MM.1S (cell line): ENCODE results near the gene PLCB1.

Experiments
- DNase-seq: peaks from one replicate; pipeline ENCODE4 v3.0.0-alpha.2; 2015
- H2AFZ ChIP-seq: fragments of 300-600 bp; sonication (generic); 2 replicates; pipeline ENCODE4 v1.6.0; 2016; ENCODE audit warnings: antibody characterized with exemption, low read length
- H3F3A ChIP-seq: fragments of 300-600 bp; sonication (generic); 2 replicates; pipeline ENCODE4 v1.6.1; 2016; ENCODE audit warnings: mild to moderate bottlenecking, antibody characterized with exemption, low read length, moderate library complexity, mixed read lengths; ENCODE audit not compliant: insufficient read depth
- H3K27ac ChIP-seq: fragments of 300-600 bp; sonication (generic); 2 replicates; pipeline ENCODE4 v1.5.1; 2016; ENCODE audit warnings: mild to moderate bottlenecking, low read length
- H3K27me3 ChIP-seq: fragments of 300-600 bp; sonication (generic); replicated peaks from 2 replicates; pipeline ENCODE4 v1.6.0; 2016; ENCODE audit warnings: low read length; ENCODE audit not compliant: insufficient read depth
- H3K36me3 ChIP-seq: fragments of 300-600 bp; sonication (generic); replicated peaks from 2 replicates; pipeline ENCODE4 v1.6.1; 2016; ENCODE audit warnings: mild to moderate bottlenecking, low read length, mixed read lengths; ENCODE audit not compliant: insufficient read depth
- H3K4me1 ChIP-seq: fragments of 300-600 bp; sonication (generic); 2 replicates; pipeline ENCODE4 v1.6.1; 2016; ENCODE audit warnings: low read length, mixed read lengths
- H3K4me2 ChIP-seq: fragments of 300-600 bp; sonication (generic); 2 replicates; pipeline ENCODE4 v1.6.0; 2016; ENCODE audit warnings: low read depth, low read length
- H3K4me3 ChIP-seq: fragments of 300-600 bp; sonication (generic); 2 replicates; pipeline ENCODE4 v1.5.1; 2016; ENCODE audit warnings: low read length, mixed read lengths
- H3K79me2 ChIP-seq: fragments of 300-600 bp; sonication (generic); 2 replicates; pipeline ENCODE4 v1.6.1; 2016; ENCODE audit warnings: mixed run types, low read length, mixed read lengths
- H3K9ac ChIP-seq: fragments of 300-600 bp; sonication (generic); 2 replicates; pipeline ENCODE4 v1.6.1; 2016; ENCODE audit warnings: low read length, mixed read lengths
- H3K9me2 ChIP-seq: fragments of 300-600 bp; sonication (generic); replicated peaks from 2 replicates; pipeline ENCODE4 v1.6.1; 2016; ENCODE audit warnings: mild to moderate bottlenecking, low read length, mixed read lengths; ENCODE audit not compliant: insufficient read depth
- H3K9me3 ChIP-seq: fragments of 300-600 bp; sonication (generic); replicated peaks from 2 replicates; pipeline ENCODE4 v1.6.1; 2016; ENCODE audit warnings: mild to moderate bottlenecking, low read length, mixed read lengths; ENCODE audit not compliant: insufficient read depth
- H4K20me1 ChIP-seq: fragments of 300-600 bp; sonication (generic); 2 replicates; pipeline ENCODE4 v1.6.1; 2016; ENCODE audit warnings: mild to moderate bottlenecking, low read length, moderate library complexity, mixed read lengths; ENCODE audit not compliant: insufficient read depth
- EZH2 ChIP-seq: fragments of 300-600 bp; sonication (generic); optimal IDR thresholded peaks from 2 replicates; pipeline ENCODE3; 2017; ENCODE audit warnings: low read depth, mild to moderate bottlenecking, antibody characterized with exemption, low read length, mixed read lengths
- EZH2phosphoT487 ChIP-seq: fragments of 300-600 bp; sonication (generic); IDR thresholded peaks from 2 replicates; pipeline ENCODE4 v1.6.1; 2018; ENCODE audit warnings: antibody characterized with exemption, low read length
- TF ChIP-seq, protein P1 (sequence below): fragments of 300-600 bp; sonication (generic); IDR thresholded peaks from 2 replicates; pipeline ENCODE4 v1.5.1; 2016; ENCODE audit warnings: antibody characterized with exemption, low read length, mixed read lengths

Gene PLCB1

GRCh38 chr20:8720089-8720488 is 588.0 kb downstream of the PLCB1 start:
- H3K36me3 ChIP-seq = no peaks in the 10 kb centered on the region
- no peak overlapping the region for H3K4me3 ChIP-seq
- H4K20me1 ChIP-seq = no peaks in the 10 kb centered on the region
- H3K9ac ChIP-seq = no peak overlapping the region
- no peaks in the 10 kb centered on the region for H3F3A ChIP-seq
- H3K9me3 ChIP-seq = no peaks in the 10 kb centered on the region
- no peaks in the 10 kb centered on the region for H3K79me2 ChIP-seq
- no peak overlapping the region for H3K4me2 ChIP-seq
- DNase-seq = no peak
- TF ChIP-seq, protein P1, sequence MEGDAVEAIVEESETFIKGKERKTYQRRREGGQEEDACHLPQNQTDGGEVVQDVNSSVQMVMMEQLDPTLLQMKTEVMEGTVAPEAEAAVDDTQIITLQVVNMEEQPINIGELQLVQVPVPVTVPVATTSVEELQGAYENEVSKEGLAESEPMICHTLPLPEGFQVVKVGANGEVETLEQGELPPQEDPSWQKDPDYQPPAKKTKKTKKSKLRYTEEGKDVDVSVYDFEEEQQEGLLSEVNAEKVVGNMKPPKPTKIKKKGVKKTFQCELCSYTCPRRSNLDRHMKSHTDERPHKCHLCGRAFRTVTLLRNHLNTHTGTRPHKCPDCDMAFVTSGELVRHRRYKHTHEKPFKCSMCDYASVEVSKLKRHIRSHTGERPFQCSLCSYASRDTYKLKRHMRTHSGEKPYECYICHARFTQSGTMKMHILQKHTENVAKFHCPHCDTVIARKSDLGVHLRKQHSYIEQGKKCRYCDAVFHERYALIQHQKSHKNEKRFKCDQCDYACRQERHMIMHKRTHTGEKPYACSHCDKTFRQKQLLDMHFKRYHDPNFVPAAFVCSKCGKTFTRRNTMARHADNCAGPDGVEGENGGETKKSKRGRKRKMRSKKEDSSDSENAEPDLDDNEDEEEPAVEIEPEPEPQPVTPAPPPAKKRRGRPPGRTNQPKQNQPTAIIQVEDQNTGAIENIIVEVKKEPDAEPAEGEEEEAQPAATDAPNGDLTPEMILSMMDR = no peak
- TF ChIP-seq EZH2 = no peak
- TF ChIP-seq EZH2phosphoT487 = no peak
- no peak overlapping the region for H2AFZ ChIP-seq
- no peaks in the 10 kb centered on the region for H3K4me1 ChIP-seq
- H3K27ac ChIP-seq = no peak overlapping the region
- H3K27me3 ChIP-seq = no peaks in the 10 kb centered on the region
- H3K9me2 ChIP-seq = no peaks in the 10 kb centered on the region

DNA sequence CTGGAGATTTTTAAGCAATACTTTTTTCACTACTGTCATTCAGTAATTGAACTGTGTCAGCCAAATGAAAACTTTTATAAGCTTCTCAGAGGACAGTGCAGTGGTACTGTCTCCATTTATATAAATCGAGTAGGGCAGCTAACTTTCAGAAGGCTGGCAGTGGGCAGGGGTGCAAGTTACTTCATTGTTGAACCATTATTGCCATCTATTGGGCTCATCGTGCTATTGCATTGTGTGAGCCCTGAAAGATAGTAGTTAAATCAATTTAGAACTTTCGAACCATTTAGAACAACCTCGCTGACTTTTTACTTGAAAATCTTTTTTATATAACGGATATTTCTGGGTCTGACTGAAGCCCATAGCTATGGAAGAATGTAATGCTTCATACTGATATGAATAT is 589.0 kb downstream of the PLCB1 start:
- H3K4me3 ChIP-seq = no peak overlapping the region
- DNase-seq = peak; percentile 53

GRCh38 chr20:8722277-8722928 is 590.3 kb downstream of the PLCB1 start:
- Histone ChIP-seq H3F3A (no peaks in the 10 kb centered on the region), H3K4me2 (no peak overlapping the region), H3K9me3 (no peaks in the 10 kb centered on the region), H4K20me1 (no peaks in the 10 kb centered on the region), H3K27me3 (no peaks in the 10 kb centered on the region), H3K9ac (no peak overlapping the region), H3K4me3 (no peak overlapping the region), H3K4me1 (no peaks in the 10 kb centered on the region), H3K27ac (no peak overlapping the region), H3K9me2 (no peaks in the 10 kb centered on the region), H3K36me3 (no peaks in the 10 kb centered on the region), H2AFZ (no peak overlapping the region), H3K79me2 (no peaks in the 10 kb centered on the region)
- peak; percentile 65 for DNase-seq
- TF ChIP-seq EZH2phosphoT487 (no peak), EZH2 (no peak)
- TF ChIP-seq, protein P1 = peak; percentile 83

More for the DNA sequence above, 589.0 kb downstream of the PLCB1 start:
- H3K9me2 ChIP-seq = no peaks in the 10 kb centered on the region
- no peak overlapping the region for H2AFZ ChIP-seq
- no peaks in the 10 kb centered on the region for H3K9me3 ChIP-seq
- no peaks in the 10 kb centered on the region for H3F3A ChIP-seq
- TF ChIP-seq EZH2phosphoT487 = no peak
- TF ChIP-seq EZH2 = no peak
- TF ChIP-seq, protein P1 = peak; percentile 72
- H3K36me3 ChIP-seq = no peaks in the 10 kb centered on the region
- no peak overlapping the region for H3K9ac ChIP-seq
- H3K27me3 ChIP-seq = no peaks in the 10 kb centered on the region
- no peaks in the 10 kb centered on the region for H3K79me2 ChIP-seq
- H4K20me1 ChIP-seq = no peaks in the 10 kb centered on the region
- H3K27ac ChIP-seq = no peak overlapping the region
- no peak overlapping the region for H3K4me2 ChIP-seq
- H3K4me1 ChIP-seq = no peaks in the 10 kb centered on the region
